ENCODE measurements around the gene YAF2.
"Not testable (repeated sequence)": the region's sequence is repeated elsewhere in the genome, so short reads cannot be mapped to it uniquely, and the experiment has no call there.

YAF2 gene

DNA sequence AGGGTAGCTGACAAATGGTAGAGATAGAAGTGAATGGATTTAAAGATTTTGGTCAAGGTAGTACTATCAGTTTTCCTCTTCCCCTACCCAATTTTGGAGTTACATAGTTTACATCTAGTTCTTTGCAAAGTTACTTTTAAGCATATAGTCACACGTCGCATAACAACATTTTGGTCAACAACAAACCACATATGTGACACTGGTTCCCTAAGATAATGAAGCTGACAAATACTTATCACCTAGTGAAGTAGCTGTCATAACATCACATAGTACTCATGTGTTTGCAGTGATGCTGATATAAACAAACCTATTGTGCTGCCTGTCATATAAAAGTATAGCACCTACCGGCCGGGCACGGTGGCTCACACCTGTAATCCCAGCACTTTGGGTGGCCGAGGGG lies 45.4 kb downstream of the YAF2 start:
- no peak for DNase-seq

DNA sequence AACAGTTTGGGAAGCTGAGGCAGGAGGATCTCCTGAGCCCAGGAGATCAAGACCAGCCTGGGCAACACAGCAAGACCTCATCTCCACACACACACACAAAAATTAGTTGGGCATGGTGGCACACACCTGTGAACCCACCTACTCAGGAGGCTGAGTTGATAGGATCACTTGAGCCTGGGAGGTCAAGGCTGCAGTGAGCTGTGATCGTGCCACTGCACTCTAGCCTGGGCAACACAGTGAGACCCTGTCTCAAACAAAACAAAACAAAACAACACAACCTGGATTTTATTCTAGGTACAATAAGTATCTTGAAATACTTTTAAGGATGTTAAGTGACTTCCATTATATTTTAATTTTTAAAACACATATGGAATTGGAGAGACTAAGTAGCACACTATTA lies 45.8 kb downstream of the YAF2 start:
- DNase-seq: no peak

DNA sequence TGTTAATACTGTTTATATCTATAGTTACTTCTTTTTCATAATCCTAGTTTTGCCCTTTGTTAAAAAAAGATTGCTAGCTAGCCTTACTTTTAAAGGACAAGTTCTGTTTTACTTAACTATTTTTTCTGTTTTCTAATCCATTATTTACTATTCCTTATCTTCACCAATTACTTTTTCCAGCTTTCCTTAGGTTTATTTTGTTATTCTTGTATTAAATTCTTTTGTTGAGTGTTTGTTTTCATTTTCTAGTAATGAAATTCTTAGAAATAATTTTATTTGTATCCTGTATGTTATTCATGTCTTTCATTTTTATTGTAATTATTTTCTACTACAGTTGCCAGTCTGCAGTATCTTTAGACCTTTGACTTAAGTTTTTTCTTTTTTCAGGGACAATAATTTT lies 47.7 kb downstream of the YAF2 start:
- DNase-seq: no peak

DNA sequence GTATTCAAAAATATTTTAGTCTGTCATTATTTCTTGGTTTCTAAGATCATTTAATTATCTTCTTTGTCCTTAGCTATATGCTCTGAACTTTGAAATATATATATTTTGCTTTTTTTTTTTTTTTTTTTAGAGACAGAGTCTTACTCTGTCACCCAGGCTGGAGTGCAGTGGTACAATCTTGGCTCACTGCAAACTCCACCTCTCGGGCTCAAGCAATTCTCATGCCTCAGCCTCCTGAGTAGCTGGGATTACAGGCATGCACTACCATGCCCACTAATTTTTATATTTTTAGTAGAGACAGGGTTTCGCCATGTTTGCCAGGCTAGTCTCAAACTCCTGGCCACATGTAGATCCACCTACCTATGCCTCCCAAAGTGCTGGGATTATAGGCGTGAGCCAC lies 49.8 kb downstream of the YAF2 start:
- DNase-seq: not testable (repeated sequence)

DNA sequence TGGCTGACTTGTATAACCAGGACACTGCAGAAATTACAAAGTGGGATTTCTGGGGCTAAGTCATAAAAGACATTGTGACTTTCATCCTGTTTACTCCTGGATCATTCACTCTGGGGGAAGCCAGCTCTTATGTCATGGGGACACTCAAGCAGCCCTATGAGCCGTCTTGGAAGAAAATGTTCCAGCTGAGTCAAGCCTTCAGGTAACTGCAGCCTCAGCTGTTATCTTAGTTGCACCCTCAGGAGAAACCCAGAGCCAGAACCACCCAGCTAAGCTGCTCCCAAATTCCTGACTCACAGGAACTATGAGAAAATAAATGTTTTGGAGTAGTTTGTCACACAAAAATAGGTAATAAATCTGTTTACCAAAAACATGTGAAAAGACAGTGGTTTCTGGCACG lies 50.2 kb downstream of the YAF2 start:
- no peak for DNase-seq

DNA sequence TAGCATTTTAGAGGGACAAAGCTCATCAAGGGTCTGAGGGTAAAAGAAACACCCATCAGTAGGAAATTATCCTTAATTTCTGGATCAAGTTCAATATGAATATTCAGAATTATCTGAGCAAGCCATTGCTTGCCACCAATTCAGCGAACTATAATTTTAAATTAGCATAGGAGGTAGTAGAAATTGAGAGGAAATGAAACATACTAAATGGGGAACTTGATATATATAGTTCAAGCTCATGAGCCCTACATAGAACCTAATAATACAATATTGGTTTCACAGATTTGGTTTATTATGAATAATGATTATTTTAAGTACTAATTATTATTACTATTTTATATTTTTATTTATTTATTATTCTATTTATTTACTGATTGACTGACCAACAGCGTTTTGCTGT lies 51.3 kb downstream of the YAF2 start:
- DNase-seq: no peak

DNA sequence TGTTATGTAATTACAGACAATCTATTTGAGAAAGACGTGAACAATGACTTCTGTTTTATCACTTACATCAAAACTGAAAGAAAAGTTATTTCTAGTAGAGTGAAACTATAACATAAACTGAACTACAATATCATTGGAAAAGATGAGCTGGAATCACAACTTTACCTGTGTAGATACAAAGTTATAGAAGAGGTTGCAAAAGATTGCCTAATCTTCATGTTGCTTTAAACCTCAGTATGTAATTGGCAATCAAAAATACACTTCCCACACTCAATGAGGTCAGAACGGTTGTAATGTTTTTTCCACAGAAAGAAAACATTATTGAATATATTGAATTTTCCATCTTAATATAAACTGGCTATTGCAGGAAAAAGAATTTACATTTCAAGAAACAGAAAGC lies 55.7 kb downstream of the YAF2 start:
- no peak for DNase-seq

DNA sequence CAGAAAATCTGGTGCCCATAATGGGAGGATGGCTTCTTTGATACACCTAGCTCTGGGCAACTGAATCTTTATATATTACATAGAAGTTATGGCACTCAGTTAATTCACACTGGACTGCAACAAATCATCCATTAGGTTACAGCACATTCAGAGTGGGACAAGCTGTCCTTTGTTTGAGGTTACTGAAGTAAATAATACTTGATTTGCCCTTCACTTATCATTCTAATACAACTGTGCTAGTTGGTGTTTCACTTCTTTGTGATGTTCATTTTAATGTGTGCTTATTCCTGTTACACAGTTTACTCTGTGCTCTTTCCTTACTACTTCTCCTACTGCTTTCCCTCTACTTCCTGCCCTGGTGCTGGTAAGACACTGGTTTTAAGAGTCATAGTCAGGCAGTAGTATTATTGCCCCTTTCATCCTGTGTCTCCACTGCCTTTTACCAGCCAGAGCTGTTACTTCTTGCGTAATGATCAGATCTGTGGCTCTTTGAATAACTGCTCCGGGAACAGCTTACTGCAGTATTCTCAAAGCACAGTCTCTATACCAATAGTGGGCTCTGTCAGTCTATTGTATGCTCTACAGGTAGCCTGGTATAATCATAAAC lies 57.0 kb downstream of the YAF2 start:
- no peak for DNase-seq

DNA sequence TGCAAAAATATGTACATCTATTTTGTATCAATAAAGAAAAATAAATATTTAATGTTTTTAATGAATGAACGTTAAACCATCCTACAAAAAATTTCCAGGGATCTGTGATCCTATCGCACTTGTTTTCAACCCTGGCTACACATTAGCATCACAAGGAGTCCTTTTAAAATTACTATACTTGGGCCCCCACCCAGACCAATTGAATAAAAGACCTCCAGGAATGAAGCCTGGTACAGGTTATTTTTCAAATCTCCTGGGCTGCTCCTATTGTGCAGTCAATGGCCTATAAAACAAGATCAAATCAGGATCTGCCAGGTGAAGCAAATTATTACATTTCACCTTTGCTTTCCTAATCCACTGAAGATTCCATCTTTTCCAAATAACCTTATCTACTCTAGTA lies 59.9 kb downstream of the YAF2 start:
- DNase-seq: no peak

DNA sequence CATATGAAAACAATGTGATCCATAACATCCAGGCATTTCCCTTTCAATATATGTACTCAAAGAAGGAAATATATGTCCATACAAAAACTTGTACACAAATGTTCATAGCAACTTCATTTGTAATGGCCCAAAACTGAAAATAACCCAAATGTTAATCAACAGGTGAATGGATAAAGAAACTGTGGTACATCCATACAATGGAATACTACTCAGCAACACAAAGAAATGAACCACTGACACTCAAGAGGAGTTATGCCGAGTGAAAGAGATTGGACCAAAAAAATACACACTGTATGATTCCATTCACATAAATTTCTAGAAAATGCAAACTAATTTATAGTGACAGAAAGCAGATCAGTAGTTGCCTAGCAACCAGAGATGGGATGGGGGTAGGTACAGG lies 63.1 kb downstream of the YAF2 start:
- DNase-seq: no peak

DNA sequence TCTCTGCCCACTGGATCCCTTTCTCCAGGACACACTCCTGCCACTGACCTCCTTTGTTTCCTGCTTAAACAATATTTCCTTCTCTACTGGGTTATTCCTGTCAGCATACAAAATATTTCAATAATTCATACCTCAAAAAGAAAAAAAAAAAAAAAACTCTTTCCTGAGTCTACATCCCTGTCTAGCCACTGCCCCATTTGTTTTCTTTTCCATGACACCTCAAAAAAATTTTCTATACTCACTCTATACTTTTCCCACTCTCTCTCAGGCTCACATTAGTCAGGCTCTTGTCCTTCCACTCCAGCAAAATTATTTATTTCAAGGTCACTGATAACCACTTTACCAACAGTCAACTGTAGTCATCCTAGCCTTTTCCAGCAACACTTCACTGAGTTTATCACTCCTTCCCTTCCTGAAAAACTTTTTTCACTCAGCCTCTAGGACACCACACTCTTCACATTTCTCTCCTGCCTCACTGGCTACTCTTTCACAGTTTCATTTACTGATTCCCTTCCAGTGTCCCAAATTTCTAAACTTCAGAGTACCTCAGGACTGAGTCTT lies 64.0 kb downstream of the YAF2 start:
- no peak for DNase-seq

DNA sequence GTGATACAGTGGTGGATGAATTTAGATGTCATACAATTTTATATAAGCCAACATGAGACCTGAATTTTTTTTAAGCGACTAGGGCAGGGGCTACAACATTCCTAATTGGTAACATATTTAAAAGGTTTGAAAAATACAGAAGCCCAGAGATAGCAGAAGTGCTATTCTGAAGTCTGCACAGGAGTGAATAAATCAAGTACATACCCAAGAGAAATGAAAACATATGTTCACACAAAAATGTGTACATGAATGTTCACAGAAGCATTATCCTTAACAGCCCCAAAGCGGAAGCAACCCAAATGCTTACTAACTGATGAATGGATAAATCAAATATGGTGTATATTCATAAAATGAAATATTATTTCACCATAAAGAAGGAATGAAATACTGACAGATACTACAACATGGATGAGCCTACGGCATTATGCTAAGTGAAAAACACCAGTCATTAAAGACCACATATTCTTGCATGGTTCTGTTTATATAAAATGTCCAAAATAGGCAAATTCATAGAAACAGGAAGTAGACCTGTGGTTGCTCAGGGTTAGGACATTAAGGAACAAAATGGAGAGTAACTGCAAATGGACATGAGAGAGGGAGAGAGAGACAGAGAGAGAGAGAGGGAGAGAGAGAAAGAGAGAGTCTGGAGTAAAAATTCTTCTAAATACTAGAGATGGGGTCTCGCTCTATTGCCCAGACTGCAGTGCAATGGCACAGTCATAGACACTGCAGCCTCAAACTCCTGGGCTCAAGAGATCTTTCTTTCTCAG lies 65.4 kb downstream of the YAF2 start:
- DNase-seq: no peak

DNA sequence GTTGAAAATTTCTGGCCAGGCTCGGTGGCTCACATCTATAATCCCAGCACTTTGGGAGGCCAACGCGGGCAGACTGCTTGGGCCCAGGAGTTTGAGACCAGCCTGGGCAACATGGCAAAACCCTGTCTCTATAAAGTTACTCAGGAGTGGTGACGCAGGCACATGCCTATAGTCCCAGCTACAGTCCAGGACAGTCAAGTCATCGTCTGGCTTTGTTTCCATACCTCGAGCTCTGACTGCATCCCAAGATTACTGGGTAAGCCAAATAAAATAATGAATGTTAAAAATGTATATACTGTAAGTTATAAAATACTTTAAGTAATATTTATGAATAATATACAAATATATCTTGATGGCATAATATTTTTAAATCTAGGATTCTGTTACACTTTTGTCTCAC lies 70.3 kb downstream of the YAF2 start:
- no peak for DNase-seq

DNA sequence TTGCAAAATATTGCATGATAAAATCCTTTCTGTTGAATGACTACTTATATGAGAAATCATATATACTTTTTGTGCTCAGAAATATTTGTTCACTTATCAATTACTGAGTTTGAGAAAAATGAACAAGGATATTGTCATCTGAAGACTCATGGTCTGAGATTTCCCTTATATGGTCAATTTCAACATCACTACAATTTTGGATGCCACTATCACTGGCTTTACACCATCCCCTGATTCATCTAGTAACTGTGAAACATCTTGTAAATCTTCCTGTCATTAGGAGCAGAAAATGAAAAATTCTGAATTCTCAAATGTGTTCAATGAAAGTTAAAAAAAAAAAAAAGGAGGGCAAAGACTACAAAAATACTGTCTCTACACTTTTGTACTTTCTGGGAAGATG lies 71.5 kb downstream of the YAF2 start:
- no peak for DNase-seq

DNA sequence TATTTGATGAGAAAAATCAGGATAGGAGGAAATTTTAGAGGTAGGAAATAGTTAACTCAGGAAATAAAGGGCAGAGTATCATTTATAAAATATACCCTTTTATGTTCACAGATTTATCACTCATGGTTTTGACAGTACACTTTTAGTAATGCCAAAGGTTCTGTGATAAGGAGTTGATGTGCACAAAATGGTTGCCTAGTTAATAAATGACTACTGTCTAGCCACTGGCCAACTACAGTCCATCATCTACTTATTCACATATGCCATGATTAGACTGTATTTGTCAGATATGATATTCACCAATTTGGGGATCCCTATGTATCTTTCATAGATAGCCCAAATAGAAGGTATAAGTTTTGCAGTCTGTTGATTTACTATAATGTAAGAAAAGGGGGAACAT lies 74.1 kb downstream of the YAF2 start:
- DNase-seq: no peak

DNA sequence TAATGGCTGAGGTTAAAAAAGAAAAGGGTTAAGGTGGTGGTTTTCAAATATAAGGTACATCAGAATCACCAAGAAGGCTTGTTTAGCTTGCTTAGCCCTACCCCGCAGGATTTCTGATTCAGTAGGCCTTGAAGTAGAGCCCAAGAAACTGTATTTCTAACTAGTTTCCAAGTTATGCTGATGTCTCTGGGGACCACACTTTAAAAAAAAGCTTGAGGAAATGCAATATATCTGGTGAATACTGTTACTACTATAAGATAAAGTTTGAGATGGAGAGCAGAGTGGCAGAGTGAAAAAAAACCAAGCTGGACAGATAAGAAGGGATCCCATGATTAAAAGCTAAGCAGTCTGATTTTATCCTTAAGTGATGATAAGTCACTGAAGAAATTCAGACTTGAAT lies 75.1 kb downstream of the YAF2 start:
- no peak for DNase-seq

DNA sequence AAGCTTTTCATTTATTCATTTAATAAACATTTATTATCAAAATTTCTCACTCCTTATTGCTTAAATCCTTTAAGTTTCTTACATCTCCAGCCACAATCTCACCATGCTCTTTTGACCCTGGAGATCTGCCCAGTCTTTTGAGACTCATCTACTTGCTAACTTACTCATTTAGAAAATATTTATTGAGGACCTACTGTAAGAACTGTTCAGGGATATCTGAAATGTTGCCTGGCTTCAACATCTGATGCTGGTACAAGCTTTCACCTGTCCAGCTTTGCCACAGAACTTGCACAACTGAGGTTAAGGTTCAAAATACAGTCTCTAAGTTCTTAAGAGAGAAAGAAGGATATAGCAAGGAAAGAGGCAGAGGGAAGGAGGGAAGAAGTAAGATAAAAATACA lies 75.9 kb downstream of the YAF2 start:
- DNase-seq: no peak

DNA sequence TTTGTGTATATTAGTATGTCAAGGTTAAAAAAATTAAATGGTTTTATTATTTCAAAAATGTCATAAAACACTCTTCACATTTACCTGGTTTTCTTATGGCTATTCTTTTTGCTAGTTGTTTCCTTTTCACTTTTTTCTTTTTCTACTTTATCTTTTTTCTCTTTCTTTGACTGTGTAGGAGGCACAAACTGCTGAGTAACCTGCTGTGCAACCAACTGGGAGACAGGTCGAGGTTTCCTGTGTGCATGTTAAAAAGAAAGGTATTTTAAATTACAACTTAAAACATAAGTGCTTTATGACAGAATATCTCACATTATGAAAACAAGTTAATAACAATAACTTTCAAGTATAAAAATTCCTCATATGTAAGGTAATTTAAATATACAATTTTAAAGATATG lies 76.5 kb downstream of the YAF2 start:
- no peak for DNase-seq

DNA sequence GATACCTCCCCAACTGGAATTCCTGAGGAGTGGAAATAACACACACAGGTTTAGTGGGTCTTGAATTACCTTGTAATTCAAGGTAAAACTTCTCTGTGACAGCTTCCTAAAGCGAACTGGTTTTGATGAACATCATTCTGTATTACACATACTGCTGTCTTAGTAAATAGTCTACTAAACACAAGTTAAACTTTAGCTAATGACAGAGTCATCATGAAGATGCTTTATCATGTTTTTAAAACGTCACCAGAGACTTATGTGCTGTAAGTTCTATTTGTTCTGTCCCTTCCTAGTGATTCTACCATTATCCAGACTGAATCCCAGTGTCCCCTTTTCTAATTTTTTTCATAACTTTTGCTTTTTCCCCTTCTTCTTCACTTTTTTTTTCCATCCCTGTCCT lies 81.8 kb downstream of the YAF2 start:
- no peak for DNase-seq

DNA sequence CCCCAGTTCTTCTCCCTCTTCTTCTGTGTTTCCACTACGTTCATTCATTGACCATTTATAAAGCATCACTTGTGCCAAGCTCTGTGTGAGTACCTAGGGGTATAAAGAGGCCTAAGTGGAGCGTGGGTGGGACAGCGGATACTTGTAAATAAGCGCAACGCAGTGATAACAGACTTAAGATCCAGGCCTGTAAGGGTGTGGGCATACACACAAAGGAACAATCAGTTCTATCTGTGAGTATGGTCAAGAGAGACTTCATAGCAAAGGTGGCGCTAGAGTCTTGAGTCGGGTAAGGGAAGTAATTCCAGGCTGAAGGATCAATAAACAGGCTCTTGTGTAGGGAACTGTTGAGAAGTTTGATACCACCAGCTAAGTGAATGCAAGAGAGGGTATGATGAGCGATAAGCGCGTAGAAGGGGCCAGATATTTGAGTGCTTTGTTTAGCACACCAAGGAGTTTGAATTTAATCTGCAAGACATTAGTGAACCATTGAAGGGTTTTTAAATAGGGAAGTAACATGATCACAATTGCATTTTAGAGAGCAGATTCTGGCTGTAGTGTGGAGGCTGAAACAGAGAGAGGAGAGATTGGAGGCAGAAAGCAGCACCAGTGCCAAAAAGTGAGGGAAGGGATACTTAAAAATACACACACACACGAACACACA lies 92.4 kb downstream of the YAF2 start:
- DNase-seq: no peak

DNA sequence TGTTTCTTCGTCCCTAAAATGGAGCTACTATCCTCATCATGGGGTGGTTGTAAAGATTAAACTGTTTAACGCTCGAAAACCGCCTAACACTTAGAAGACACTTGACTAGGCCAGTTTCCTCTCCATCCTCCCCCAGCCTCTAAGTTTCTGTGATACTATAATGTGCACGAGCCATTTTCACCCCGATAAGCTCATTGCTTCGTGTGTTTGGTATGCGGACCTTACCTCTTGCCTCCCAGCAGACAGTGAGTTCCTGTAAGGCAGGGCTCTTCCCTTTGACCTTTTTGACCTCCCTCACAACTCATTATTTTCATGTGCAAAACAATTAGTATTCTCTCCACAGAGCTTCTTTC lies 92.9 kb downstream of the YAF2 start:
- DNase-seq: no peak

DNA sequence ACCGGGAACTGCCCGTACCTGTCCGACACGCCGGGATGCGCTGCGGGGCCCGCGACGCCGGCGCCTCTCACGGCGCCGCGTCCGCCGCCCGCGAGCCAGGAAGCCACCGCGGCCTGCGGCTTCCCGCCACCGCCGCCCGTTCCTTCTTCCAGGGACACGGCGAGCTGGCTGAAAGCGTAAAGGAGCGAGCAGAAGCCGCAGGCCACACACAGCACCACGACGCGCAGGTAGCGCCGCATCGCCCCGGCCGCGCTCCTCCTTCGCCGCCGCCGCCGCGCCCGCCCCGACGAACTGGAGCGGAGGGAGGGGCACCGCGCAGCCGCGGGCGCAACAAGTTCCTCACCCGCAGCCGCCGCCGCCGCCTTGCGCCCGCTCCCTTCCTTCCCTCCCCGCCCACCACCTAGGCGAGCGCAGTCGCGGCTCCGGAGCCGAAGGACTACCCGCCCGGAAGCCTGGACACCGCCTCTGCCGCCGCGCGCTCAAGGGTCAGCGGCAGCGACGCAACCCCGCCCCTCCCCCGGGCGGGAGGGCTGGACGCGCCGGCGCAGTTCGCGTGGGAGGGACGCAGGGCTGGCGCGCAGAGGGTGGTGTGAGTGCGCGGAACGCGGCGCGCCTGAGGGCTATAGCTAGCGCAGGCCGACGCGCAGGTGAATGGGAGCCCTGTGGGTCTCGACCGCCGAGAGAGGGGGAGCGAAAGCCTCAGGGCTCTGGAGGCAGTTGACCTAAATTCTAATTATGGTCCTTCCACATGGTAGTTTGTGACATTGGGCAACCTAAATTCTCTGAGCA lies 93.4 kb downstream of the YAF2 start, which contains the start of gene GXYLT1:
Gene GXYLT1, minus strand, starts transcription at position 467 of the 789 bp plus-strand sequence. Its CDS starts 228 bp downstream, at position 239.
- DNase-seq: peak; percentile 94

DNA sequence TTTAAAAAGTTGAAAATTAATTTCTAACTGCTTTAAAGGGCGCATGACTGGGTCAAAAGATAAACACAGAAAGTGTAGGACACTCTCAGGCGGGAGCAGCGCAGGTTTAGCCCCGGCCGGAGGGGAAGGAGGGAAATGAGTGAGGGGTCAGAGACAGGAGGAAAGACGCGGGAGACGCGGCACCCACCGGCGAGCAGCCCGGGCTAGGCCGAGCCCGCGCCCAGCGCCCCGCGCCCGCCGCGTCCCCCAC lies 94.0 kb downstream of the YAF2 start:
- peak; percentile 33 for DNase-seq

Data from NCI-H1105 treated with DMSO at 0.1 percent for 48 hours (cell line).